ENCODE measurements around the gene STC2.

Gene STC2

DNA sequence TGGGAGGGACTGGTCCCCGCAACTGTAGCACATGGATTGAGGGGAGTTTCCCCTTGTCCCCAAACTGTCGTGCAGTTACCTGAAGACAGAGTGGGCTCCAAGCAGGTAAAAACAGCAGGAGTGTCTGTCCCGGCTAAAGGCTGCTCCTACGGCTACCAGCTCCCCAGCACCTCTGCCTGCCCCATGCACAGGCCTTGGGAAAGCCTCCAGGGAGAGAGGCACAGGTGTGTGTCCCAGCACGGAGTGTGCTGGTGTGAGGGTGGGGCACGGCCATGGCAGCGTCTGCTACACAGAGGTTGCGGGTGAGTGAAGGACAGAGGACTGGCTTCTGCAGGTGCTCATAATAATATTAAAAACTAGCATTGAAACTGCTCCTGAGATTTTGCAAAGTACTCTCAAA is 30.4 kb downstream of the STC2 start:
- no peaks in the 10 kb centered on the region for H3K36me3 ChIP-seq
- no peak overlapping the region for H3K9ac ChIP-seq
- TF ChIP-seq Cebpa-rat (IDR thresholded peaks at IDR 0.05) = no peak
- peaks cover 0 to 13% (median 3%) of the 10 kb centered on the region in 11 experiments; a peak in 8 of 22 replicates for H3K27me3 ChIP-seq
- H3K4me3 ChIP-seq = no peak overlapping the region
- no peak overlapping the region for H3K4me2 ChIP-seq
- peaks cover 9 to 25% (median 13%) of the 10 kb centered on the region in 10 experiments for H3K4me1 ChIP-seq
- no peaks in the 10 kb centered on the region; a peak in 1 of 22 replicates for H4K20me1 ChIP-seq
- no peak overlapping the region for H3K27ac ChIP-seq
- H3K9me3 ChIP-seq (replicated peaks in 1 of 11) = no peaks in the 10 kb centered on the region

DNA sequence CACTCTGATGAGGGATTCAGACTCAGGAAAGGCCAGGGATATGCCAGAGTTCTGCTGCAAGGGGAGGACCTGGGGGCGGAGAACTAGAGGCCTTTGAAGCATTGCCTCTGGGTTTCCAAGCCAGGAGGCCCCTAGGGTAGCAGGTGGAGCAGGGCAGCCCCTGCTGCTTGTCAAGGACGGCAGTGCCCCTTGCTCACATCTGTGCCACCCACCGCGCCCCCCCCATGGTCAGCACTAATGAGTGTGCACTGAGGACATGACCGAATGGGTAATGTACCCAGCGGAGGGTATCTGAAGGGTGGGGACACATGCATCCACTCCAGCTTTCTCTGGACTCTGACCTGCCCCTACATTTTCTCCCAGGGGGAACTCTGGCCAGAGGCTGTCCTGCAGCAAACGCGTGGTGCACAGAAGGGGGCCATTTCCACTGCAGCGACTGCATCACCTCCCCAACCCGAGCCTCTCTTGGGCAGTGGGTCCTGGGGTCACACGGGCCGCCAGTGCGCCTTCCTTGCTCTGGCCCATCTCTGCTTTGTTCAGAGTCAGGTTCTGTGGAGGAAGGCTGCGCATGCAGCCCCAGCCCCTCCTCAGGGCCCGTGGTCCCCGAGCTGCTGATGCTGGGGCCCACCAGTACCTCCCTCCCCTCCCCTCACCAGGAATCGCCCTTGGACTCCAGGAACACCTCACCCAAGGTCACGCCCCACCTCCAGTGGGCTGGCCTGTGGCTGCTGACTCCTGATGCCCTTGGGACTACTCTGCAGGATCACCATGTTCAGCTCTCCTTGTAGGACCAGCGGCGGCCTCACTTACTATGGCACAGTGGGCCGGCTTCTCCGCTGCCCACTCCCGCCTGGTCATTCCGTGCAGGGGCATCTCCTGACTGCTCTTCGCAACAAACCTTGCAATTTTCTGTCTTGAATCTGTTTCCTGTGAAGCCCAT is 31.2 kb downstream of the STC2 start:
- no peaks in the 10 kb centered on the region; a peak in 1 of 22 replicates for H4K20me1 ChIP-seq
- peaks cover under 1 to 17% (median 6%) of the 10 kb centered on the region in 11 experiments; a peak in 16 of 22 replicates for H3K27me3 ChIP-seq
- no peaks in the 10 kb centered on the region for H3K9me3 ChIP-seq (replicated peaks in 1 of 11)
- peaks cover 9 to 25% (median 14%) of the 10 kb centered on the region in 10 experiments for H3K4me1 ChIP-seq
- TF ChIP-seq Cebpa-rat (IDR thresholded peaks at IDR 0.05) = no peak
- no peaks in the 10 kb centered on the region for H3K36me3 ChIP-seq
- H3K9ac ChIP-seq = no peak overlapping the region
- no peak overlapping the region for H3K27ac ChIP-seq
- no peak overlapping the region for H3K4me2 ChIP-seq
- no peak overlapping the region for H3K4me3 ChIP-seq

DNA sequence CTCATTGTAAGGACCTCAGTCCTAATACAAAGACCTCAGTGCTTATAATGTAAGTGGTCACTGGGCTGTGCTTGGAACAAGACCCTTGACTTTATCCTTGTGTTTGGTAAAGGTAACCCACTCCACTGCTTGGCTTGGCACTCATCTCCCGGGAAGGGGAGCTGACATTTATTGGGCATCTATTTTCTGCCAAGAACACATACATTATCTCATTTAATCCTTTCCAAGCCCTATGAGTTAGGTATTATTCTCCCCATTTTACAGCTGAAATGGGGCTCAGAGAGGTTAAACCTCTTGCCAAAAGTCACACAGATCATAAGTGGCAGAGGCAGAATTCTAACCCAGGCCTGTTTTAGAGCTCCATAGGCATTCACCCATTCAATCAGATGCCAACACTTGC is 32.4 kb downstream of the STC2 start:
- Histone ChIP-seq H3K27me3 (peaks cover 13 to 29% (median 18%) of the 10 kb centered on the region in 11 experiments), H3K36me3 (no peaks in the 10 kb centered on the region), H3K27ac (no peak overlapping the region), H3K4me1 (peaks cover 9 to 26% (median 16%) of the 10 kb centered on the region in 10 experiments), H3K9ac (no peak overlapping the region), H4K20me1 (no peaks in the 10 kb centered on the region; a peak in 1 of 22 replicates), H3K4me2 (no peak overlapping the region), H3K9me3 (replicated peaks in 1 of 11) (no peaks in the 10 kb centered on the region), H3K4me3 (no peak overlapping the region)
- no peak for TF ChIP-seq Cebpa-rat (IDR thresholded peaks at IDR 0.05)

DNA sequence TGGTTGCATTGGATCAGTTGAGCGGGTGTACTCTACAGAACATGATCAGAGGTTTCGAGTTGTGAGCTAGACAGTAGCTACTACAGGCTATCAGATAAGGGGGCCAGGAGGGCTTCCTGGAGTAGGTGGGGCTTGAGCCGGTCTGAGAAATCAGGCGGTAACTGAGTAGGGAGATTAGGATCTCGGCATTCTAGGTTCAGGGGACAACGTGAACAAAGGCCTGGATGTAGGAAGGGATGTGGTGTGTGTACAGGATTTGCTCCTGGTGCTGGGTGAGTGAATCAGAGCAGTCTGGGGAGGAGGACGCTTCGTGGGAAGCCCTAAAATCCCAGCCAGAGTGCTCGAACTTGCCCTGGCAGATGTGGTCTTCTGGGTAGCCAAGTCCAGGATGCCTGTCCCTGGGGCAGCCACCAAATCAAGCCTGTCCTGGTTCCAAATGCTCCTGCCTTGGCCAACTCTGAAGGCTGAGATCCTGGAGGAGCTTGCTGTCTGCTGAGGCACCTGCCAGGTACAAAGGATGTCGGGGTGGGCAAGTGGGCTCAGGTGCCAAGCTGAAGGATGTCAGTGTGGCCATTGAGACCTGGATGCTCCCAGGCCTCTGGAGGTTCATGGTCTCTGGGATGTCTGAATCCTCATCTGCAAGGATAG is 33.4 kb downstream of the STC2 start:
- Histone ChIP-seq H3K4me2 (peak overlapping the region; percentile 66 to 86 (median 75)), H3K9ac (peak overlapping the region in 1 of 11 experiments; percentile 41; a peak in 1 of 22 replicates)
- no peak for TF ChIP-seq Cebpa-rat (IDR thresholded peaks at IDR 0.05)

DNA sequence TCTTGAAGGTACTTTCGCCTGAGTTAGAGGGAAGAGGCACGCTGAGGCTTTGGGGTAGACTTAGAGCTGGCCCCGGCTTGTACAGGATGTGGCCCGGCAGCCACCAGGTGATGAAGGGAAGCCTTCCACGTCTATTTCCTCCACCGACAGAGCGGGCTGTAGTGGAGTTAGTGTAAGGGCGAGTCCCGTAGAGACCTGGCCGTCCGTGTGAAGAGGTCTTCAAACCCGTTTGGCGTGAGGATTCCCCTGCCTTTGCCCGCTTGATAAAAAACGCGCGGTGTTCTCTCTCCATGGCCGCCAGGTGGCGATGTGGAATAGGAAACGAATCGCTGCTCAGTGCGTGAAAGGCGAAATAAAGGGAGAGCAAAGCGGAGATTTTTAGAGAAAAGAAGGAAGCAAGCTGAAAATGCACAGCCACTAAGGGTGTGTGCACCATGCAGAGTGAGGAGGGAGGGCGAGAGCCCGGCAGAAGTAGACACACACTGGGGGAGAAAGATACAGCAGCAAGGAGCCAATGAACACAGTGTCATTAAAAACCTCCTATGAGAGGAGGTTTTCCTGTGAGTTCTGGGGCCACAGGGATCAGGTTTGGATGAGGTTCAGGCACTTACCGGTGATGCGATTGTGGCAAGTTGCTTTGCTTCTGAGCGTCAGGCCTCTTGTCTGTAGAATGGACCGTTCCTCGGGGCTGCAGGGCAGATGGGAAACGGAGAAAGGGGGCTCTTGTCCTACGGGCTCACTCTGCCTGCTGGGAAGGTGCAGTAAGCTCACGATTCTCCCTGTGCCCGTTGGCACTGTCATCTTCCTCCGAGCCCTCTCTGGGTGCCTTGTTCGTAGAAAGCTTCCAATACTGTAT is 34.2 kb downstream of the STC2 start:
- H3K9ac ChIP-seq = peak overlapping the region in 7 of 11 experiments; percentile 4 to 55 (median 41); a peak in 6 of 22 replicates
- no peak overlapping the region; a peak in 2 of 20 replicates for H3K4me3 ChIP-seq
- peaks cover 26 to 44% (median 33%) of the 10 kb centered on the region in 11 experiments for H3K27me3 ChIP-seq
- H3K27ac ChIP-seq = no peak overlapping the region
- no peaks in the 10 kb centered on the region; a peak in 1 of 22 replicates for H4K20me1 ChIP-seq
- H3K9me3 ChIP-seq (replicated peaks in 1 of 11) = no peaks in the 10 kb centered on the region
- H3K4me2 ChIP-seq = peak overlapping the region; percentile 66 to 86 (median 75)
- H3K36me3 ChIP-seq = no peaks in the 10 kb centered on the region
- peaks cover 9 to 30% (median 18%) of the 10 kb centered on the region in 10 experiments for H3K4me1 ChIP-seq
- no peak for TF ChIP-seq Cebpa-rat (IDR thresholded peaks at IDR 0.05)

More for the DNA sequence above, 33.4 kb downstream of the STC2 start:
- H4K20me1 ChIP-seq = no peaks in the 10 kb centered on the region; a peak in 1 of 22 replicates
- H3K4me1 ChIP-seq = peaks cover 9 to 30% (median 18%) of the 10 kb centered on the region in 10 experiments
- no peak overlapping the region for H3K27ac ChIP-seq
- H3K9me3 ChIP-seq (replicated peaks in 1 of 11) = no peaks in the 10 kb centered on the region
- H3K27me3 ChIP-seq = peaks cover 23 to 39% (median 28%) of the 10 kb centered on the region in 11 experiments
- H3K36me3 ChIP-seq = no peaks in the 10 kb centered on the region
- H3K4me3 ChIP-seq = no peak overlapping the region

DNA sequence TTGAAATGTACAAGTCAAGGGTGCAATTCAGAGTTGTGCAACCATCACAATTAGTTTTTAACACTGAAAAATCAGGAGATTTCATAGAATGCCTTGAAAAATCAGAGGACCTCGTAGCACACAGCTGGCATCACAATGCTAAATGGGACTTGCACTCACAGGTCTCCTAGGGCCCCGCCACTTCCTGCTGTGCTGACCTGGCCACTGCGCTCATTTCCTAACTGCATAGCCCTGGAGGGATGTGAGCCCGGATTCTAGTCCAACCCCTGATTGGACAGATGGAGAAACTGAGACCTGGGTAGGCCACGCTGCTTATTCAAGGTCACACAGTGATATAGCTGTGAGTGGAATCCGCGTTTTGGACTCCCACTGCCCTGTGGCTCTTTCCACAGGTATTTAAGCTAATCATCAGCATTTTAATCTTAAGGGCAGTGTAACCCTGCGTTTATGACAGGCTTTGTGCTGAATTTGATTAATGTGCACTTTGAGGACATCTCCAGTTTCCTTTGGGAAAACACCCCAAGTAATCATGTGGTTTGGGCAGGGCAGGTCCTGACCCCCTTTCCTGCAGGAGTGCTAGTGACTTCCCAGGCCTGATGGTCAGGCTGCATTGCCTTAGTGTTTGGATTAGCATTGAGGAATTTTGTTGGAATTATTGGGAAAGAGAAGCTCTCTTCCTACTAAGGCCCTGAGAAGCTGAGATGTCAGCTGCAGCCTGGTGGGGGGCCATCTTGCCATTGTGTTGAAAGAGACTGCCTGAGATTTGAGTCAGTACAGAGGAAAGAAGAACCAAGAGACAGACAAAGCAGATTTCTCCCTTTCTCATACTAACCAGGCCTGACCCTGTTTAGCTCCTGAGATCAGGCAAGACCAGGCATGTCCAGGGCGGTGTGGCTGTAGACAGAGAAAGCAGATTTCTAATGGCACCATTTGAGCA is 36.2 kb downstream of the STC2 start:
- no peak for TF ChIP-seq Cebpa-rat (IDR thresholded peaks at IDR 0.05)
- Histone ChIP-seq H3K9ac (no peak overlapping the region), H3K36me3 (no peaks in the 10 kb centered on the region), H4K20me1 (no peaks in the 10 kb centered on the region; a peak in 1 of 22 replicates), H3K4me3 (no peak overlapping the region), H3K4me2 (peak overlapping the region in 4 of 11 experiments; percentile 1 to 26 (median 16); a peak in 7 of 22 replicates), H3K27ac (no peak overlapping the region), H3K9me3 (replicated peaks in 1 of 11) (no peaks in the 10 kb centered on the region), H3K27me3 (peaks cover 26 to 45% (median 39%) of the 10 kb centered on the region in 11 experiments), H3K4me1 (peaks cover 17 to 30% (median 22%) of the 10 kb centered on the region in 10 experiments)

DNA sequence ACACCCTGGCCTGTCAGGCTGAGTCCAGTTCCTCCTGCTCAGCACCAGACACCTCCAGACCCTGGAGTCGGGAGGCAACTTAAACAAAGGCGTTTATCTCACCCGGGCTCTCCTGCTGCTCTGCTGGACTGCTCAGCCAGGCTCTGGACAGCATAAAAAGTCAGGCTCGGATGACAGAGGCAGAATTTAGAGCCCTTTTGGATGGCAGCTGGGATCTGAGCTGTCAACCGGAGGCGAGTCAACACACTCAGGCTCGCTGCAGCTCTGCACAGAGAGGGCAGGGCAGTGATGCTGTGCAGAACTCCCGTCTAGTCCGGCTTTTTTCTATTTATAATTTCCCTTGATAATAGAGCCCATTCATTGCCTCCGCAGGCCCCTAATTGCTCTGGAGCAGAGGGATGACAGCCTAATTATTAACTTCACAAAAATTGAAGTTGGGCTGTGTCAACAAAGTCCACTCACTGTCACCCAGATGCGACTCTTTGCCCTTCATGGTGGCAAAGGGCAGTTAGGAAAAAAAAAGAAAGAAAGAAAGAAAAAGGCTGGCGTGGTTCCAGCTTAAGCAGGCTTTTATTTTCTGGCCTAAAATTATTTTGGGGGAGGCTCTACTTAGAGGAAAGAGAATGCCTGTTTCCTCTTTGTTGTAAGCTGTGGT is 37.6 kb downstream of the STC2 start:
- H4K20me1 ChIP-seq = no peaks in the 10 kb centered on the region
- no peak for TF ChIP-seq Cebpa-rat (IDR thresholded peaks at IDR 0.05)
- peaks cover 26 to 45% (median 39%) of the 10 kb centered on the region in 11 experiments for H3K27me3 ChIP-seq
- H3K36me3 ChIP-seq = no peaks in the 10 kb centered on the region
- no peak overlapping the region; a peak in 1 of 22 replicates for H3K9ac ChIP-seq
- H3K4me2 ChIP-seq = peak overlapping the region in 2 of 11 experiments; percentile 7 to 42; a peak in 2 of 22 replicates
- H3K27ac ChIP-seq = no peak overlapping the region
- no peak overlapping the region for H3K4me3 ChIP-seq
- no peaks in the 10 kb centered on the region for H3K9me3 ChIP-seq (replicated peaks in 1 of 11)
- peaks cover 20 to 33% (median 25%) of the 10 kb centered on the region in 10 experiments for H3K4me1 ChIP-seq

Measured in BLaER1 treated with 17β-estradiol and CSF1 and Interleukin-3, amounts not matched to agents 10 nM and 100 nM (cell line).